ENCODE results near the gene NPAS1.
A peak's percentile ranks its signal among the peaks of the same experiment; 100 is the strongest.
"Not testable (repeated sequence)": the region's sequence is repeated elsewhere in the genome, so short reads cannot be mapped to it uniquely, and the experiment has no call there.

Gene NPAS1

DNA sequence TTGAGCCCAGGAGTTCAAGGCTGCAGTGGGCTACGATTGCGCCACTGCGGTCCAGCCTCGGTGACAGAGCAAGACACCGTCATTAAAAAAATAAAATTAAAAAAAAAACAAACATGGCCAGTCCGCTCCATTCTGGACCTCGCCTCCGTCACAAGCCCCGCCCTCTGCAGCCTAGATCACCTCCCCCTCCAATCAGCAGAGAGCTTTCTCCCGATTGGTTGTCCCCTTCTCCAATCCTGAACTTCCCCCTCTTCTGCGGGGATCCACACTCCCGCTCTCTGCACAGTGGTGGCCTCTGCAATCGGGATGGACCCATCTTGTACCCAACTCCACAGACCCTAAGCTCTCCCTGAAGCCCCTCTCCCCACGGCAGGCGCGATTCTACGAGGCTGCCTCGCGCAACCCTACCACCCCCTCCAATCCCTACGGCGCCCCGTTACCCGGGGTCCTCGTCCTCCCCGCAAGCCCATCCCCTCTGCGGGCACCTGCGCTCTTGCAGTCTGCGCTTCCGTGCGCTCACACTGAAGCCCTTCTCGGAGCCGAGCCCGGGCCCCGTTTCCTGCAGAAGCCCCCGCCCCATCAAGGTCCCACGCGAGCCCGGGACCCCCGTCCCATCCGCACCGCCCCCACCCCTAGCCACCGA, 28.2 kb downstream of the NPAS1 start:
- peak; percentile 97 for DNase-seq (ENCODE audit: low spot score)

DNA sequence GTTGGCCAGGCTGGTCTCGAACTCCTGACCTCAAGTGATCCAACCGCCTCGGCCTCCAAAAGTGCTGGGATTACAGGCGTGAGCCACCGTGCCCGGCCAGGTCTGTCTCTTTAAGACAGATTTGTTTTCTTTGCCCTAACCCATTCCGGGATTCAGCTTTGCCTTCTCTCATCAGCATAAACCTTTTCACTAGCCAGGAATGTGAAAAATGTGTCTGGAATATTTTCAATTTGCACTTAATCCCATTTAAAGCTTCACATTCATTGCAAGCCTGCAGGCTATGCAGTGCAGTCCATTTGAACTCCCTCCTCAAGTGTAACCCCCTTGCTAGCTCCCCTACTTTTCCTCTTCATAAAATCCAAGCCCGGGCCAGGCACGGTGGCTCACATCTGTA, 29.7 kb downstream of the NPAS1 start:
- no peak for DNase-seq (ENCODE audit: low spot score)

DNA sequence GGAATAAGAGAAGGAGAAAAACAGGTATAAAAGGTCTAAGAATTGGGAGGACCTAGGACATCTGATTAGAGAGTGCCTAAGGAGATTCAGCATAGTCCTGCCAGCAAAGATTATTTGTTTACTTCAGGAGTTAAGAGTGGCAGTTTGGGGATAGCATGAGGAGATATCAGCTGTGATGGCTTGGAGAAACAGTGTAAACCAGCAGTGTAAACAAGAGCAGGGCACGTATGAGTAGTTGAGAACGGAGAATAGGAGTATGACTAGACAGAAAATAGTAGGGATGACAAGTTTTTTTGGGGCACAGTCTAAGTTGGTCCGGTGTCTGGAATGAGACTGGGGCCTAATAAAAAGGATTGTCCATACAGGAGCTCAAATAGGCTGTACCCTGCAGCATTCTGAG, 30.9 kb downstream of the NPAS1 start:
- DNase-seq (ENCODE audit: low spot score), result not testable (repeated sequence)

DNA sequence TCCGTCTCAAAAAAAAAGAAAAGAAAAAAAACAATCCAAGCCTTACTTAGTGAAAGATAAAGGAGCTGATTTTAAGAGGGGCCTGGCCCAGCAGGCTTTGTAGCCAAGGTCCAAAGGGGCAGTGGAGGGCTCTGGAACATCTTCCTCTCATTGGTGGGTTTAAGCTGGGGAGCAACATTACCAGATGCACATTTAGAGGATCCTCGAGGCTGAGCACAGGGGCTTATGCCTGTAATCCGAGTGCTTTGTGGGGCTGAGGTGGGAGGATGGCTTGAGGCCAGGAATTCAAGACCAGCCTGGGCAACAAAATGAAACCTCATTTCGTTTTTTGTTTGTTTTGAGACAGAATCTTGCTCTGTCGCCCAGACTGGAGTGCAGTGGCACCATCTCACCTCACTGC, 36.8 kb downstream of the NPAS1 start:
- DNase-seq (ENCODE audit: low spot score), result no peak

DNA sequence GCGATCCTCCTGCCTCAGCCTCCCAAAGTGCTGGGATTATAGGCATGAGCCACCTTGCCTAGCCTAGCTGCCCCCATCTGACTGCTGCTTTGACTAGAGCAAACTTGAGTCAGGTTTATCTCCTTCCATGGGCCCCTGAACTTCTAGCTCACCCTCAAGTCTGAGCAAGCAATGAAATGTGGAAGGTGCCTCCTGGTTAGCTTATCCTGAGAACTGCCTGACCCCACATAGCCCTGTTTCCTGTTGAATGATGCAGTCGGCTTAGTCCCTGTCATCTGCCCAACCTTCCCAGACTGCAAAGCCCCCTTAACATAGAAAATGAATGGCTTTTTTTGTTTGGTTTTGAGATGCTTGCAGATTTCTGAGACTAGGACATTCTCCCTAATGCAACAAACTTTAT, 37.7 kb downstream of the NPAS1 start:
- DNase-seq (ENCODE audit: low spot score), result no peak

DNA sequence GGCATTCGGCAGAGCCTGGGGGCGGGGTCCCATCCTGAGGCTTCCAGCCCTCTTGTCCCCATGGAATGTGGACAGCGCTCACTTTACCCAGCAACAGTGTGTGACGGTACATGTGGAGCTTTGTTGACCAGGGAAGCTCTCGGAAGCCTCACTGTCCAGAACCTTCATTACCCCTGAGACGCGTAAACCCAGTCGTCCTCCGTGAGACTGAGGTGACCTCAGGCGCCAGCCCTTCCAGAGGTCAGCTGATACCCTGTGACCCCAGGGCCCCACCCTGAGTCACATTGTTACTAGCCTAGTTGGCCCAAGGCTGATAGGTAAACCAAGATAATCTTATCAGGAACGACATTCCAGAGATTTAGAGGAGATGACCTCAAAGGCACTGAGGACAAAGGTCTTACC, 39.0 kb downstream of the NPAS1 start:
- no peak for DNase-seq (ENCODE audit: low spot score)

DNA sequence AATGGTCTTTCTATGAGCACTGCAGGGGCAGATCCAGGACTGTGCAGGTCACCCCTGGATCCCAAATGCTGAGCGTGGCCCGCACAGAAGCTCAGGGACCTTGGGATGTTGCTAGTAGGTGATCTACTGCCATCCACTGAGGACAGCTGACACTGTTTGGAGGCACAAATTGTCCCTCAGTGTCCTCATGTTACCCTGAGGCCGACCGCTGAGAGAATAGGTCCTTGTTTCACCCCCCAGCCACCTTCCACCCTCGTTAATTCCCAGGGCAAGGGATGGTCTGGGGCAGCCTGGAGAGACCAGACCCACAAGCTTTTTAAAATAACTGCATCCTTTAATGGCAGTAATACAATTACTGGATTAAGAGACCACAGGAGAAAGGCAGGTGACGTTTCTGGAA, 44.2 kb downstream of the NPAS1 start:
- DNase-seq (ENCODE audit: low spot score), result no peak

DNA sequence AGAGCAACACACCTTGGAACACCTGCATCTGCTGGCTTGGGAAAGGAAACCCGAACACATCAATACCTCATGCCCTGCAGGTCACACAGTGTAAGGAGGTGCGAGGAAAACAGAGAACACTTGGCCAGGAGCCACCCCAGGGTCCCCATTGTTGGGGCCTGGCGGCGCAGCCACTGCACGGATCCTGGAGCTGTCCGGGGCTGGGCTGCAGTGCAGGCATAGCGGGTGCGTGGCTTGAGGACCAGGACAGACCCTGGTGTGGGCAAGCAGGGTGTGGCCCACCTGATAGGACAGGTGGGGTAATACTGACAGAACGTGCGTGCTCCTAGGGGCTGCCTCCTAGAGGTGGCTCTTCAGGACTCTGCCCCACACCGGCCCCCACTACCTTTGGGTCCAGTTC, 45.6 kb downstream of the NPAS1 start:
- DNase-seq (ENCODE audit: low spot score), result no peak

DNA sequence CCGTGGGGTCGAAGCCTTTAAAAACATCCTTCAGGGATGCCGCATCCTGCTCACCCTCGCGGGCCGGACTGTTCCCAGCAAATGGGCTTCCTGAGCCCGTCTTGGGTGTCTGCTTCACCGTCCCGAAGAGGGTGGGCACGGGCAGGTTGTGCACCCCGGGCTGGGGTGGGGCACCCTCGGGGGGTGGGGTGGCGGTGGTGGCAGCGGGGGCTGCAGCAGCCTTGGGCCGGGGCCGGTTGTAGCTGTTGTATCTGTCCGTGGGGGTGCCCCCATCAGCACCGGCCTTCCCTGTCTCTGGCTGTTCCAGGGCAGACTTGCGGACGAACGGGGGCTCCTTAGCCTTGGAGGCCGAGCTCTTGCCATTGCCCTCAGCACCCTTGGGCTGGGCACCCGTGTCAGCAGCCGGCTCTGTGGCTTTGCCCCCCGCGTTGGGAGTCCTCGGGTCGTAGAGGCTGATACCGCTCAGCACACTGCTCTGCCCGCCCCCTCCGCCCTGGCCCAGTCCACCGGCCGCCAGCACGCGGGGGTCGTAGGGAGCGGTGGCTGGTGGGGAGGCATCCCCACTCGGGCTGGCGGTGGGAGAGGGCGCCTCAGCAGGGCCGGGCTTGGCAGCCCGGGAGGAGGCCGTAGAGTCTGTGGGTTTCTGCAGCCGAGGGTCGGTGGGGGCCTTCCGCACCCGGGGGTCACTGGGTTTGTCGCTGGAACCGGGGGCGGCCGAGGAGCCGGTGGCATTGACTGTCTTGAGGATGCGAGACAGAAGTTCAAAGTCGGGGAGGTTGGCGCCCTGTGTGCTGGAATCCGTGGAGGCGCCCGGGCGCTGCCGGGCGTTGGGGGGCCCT, 47.0 kb downstream of the NPAS1 start:
- no peak for DNase-seq (ENCODE audit: low spot score)

DNA sequence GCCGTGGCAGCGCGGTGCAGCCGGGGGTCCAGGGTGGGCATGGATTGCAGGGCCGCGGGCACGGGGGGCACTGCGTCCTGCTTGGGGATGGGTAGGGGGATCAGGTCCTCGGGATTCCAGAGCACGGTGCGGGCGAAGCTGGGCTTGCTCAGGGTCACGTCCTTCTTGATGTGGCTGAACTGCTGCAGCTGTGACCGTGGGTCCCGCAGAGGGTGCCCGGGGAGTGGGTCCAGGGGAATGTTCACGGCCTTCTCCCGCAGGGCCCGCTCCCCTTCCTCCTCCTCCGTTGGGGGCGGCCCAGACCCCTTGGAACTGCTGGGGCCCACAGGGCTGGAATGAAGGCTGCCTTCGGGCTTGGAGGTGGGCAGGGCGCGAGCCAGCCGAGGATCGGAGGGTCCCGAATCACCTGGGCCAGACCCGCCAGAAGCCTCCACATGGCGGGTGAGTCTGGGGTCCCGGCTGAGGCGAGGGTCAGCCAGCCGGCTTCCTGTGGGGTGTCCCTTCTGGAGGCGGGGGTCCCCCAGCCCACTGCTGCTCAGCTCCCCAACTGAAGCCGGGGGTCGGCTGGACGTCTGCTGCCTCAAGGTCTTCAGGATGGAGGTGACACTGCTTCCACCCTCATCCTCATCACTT, 47.7 kb downstream of the NPAS1 start:
- DNase-seq (ENCODE audit: low spot score), result no peak

DNA sequence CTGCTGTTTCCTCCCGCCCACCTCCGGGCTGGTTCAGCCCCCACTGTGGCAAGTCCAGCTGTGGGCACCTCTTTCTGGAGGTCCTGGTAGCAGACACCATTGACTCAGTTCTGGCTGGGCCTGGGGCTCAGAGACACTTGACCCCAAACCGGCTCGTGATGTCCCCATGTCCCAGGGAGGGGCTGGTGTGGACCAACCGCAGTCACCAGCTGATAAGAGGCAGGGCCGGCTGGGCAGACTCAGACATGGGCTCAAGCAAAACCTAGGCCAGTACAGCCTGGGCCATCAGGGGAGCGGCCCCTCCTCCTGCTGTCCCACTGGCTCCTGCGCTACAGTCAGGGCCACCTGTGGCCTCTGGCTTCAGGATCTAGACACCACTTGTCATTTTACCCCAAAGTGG, 48.6 kb downstream of the NPAS1 start:
- no peak for DNase-seq (ENCODE audit: low spot score)

DNA sequence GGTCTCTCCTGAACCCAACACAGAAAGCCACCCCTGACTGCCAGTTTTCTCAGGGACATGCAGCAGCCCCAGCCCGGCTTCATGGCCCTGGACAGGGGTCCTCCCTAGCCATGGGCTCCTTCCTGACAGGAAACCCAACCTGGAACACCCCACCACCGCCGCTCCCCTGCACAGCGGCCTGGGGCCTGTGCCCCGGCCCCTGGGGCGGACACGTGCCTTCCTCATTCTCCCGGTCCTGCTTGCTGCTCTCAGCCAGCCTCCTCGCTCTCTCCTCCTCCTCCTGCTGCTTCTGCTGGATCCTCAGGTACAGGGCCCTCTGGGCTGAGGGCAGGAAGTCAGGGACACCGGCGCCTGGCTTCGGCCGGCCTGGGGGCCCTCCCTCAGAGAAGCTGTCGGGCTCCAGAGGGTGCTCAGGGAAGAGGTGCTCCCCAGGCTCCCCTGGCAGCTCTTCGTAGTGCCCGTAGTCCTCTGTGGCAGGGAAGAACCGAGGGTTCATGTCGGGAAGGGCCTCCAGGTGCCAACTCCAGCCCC, 49.3 kb downstream of the NPAS1 start:
- DNase-seq (ENCODE audit: low spot score), result no peak

DNA sequence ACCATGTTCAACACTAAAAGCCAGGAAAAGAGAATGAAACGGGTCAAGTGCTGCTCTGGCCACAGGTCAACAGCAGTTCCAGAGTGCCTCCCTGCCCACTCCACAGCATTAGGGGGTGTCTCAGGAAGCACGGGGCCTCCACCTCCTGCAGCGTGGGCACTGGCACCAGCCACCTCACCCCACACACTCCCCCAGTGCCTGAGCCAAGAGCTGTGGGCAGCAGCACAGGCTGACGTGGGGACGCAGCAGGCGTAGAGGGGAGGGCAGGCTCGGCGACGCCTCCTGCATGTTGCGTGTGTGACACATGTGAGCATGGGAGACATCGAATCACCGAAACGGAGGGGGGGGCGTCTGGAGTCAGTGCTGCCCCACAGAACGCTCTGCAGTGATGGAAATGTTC, 50.2 kb downstream of the NPAS1 start:
- DNase-seq (ENCODE audit: low spot score), result no peak

DNA sequence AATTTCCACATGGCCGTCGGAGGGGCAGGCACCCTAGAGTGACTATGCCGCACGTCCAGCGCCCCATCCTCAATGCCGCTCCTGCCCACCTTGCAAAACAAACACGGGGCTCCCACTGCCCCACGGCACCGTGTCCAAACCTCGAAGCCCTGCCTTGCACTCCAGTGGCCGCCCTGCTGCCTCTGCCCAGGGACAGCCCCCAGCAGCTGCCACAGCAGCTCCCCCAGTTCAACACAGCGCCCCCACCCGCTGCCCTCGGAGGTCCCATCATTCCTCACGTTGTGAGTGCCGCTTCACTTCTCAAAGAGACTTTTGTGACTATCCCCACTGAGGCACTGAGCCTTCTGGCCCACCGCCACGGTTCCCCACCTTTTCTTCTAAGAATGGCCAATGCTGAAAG, 51.1 kb downstream of the NPAS1 start:
- no peak for DNase-seq (ENCODE audit: low spot score)

DNA sequence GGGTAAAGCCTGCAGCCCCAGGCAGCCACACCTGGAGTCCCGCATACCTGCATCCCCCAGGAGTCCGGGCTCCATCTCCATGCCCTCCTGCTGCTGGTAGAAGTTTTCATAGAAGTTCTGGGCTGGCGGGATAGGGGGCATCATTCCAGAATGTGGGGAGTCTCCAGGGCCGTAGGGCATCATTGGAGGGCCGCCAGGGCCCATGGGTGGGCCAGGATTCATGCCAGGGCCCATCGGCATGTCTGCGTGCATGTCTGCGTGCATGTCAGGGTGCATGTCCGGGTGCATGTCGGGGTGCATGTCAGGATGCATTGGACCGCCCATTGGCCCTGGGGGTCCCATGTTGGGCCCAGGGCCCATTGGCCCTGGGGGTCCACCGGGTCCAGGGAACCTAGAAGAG, 52.1 kb downstream of the NPAS1 start:
- DNase-seq (ENCODE audit: low spot score), result no peak

DNA sequence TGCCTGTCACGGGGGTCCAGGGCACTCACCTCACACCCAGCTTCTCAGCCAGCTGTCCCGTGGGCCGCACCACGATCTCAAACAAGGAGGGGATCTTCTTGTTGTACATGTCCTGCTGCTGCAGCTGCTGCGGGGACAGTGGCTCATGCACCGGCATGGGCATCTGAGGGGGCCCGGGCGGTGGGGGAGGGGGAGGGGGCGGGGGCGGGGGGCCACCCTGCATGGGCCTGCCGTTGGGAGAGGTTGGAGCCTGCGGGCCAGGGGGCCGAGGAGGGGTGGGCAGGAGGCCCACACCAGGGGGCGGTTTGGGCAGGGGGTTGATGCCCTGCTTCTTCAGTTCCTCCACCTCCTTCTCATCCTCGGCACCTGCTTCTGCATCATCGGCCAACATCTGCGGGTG, 52.7 kb downstream of the NPAS1 start:
- DNase-seq (ENCODE audit: low spot score), result no peak

DNA sequence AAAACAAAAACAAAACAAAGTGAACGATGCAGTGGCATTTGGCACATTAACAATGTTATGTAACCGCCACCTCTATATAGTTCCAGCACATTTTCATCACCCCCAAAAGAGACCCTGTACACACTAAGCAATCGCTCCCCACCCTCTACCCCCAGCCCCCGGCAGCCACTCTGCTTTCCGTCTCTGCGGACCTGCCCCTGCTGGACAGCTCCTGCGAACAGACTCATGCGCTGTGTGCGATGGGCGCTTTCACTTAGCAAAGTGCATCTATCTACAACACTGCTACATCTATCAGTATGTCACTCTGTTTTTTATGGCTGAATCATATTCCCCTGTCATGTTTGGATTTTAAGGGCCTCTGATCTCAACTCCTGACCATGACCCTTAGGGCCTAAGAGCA, 53.9 kb downstream of the NPAS1 start:
- DNase-seq (ENCODE audit: low spot score), result no peak

DNA sequence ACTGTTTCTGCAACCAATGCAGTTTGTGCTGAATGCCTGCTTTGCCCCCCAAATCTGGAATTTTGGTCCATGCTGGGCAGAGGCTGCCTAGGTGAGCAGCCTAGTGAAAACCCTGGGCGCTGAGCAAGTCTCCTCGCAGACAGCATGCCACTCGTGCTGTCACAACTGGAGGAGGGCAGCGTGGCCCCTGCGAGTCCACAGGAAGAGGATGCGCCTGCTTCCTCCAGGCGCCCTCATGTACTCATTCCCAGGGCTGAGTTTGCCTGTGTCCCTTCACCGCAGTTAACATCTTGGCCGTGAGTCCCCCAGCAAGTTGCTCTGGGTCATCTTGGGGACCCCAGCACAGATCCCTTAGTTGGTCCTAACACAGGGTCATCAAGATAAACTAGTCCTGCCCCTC, 55.0 kb downstream of the NPAS1 start:
- no peak for DNase-seq (ENCODE audit: low spot score)

DNA sequence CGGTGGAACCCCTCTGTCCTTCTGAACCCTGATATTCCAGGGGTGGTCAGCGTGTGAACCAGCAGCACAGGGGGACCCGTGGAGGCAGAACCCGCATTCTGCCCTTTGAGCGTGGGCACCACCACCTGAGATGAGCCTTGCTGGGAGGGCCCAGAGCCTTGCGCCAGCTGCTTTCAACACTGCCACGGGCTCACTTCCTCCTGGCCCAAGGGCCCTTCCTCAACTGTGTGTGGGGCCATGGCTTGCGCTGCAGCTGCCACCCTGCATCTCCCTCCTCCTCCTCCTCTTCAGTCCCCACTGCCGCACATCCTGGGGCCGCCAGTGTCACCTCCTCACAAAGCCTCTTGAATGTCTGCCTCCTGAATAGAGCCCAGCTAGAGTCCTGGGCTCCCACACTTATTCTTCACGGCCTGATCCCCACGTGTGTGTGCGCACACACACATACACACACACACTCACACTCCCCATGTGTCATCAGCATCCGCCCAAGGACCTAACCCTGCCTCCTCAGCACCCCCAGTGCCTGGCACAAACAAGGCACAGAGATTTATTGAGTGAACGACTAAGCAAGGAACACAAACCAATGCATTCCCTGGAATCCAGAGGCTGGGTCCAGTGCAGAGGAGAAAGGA, 55.7 kb downstream of the NPAS1 start:
- DNase-seq (ENCODE audit: low spot score), result no peak

DNA sequence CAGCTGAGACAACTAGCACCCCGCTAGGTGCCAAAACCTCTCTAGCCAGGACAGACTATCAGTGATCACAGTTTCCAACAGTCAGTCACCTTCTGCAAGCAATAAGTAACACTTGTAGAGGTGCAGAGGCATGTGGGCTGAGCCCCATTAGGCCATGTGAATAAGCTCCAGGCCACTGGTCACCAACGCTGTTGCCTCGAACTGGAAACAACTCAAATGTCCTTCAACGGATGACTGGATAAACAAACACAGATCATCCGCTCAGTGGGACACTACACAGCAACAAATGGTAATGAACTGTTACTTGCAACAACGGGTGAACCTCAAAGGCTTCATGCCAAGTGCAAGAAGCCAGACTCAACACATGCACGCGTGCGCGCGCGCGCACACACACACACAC, 56.3 kb downstream of the NPAS1 start:
- DNase-seq (ENCODE audit: low spot score), result no peak

DNA sequence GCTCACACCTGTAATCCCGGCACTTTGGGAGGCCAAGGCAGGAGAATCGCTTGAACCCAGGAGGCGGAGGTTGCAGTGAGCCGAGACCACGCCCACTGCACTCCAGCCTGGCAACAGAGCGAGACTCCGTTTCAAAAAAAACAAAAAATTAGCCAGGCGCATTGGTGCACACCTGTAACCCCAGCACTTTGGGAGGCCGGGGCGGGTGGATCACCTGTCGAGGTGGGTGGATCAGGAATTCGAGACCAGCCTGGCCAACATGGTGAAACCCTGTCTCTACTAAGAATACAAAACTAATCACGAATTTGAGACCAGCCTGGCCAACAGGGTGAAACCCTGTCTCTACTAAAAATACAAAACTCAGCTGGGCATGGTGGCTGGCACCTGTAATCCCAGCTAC, 58.7 kb downstream of the NPAS1 start:
- DNase-seq (ENCODE audit: low spot score), result not testable (repeated sequence)

DNA sequence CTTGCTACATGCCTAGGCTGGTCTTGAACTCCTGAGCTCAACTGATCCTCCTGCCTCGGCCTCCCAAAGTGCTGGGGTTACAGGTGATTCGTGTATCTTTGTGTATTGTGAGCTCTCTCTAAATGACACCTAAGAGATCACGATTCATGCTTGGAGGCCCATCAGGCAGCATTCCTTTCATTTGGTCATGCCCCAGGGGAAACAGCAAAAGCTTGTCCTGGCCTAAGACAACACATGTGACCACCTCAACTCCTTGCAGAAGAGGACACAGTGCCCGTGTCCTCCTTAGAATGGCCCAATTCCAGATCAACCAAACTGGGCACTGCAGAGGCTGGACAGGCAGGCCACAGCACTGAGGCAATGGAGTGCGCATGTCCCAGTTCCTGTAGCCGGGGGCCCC, 61.5 kb downstream of the NPAS1 start:
- no peak for DNase-seq (ENCODE audit: low spot score)

DNA sequence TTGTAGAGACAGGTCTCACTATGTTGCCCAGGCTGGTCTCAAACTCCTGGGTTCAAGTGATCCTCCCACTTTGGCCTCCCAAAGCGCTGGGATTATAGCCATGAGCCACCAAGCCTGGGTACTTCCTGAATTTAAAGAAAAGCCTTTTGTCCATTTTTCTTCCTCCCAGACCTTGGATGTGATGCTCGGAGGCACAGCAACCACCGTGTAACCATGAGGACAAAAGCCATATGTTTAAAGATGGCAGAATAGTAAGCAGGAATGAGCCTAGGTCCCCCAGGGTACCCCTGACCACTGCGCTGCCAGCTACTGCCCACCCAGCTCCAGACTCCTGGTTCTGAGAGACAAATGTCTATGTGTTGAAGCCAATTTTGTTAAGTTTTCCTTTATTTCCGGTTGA, 62.9 kb downstream of the NPAS1 start:
- DNase-seq (ENCODE audit: low spot score), result no peak

All from iPS-NIHi11 (cell line).